ENCODE measurements around the gene UBA52.

GRCh38 chr19:18608102-18608804 is 36.6 kb downstream of the UBA52 start:
- TF ChIP-seq CTCF (conservative IDR thresholded peaks at IDR 0.05 in 1 of 2, IDR thresholded peaks at IDR 0.05 in 1 of 2; ENCODE audit: low read depth in 1 of 2, low read length in 2 of 2) (no peak), EZH2 (IDR thresholded peaks at IDR 0.05; ENCODE audit: low read length, missing control alignments) (peak; percentile 61)

All from fibroblast of lung (primary cell).